GM21515 (cell line): Measurements from ENCODE around the gene GDF15.

ENCODE experiments used
- ATAC-seq: cut with Tn5 transposase; IDR thresholded peaks from one replicate; pipeline ENCODE4 v1.9.1; 2021; ENCODE audit not compliant: unreplicated experiment

Gene GDF15

GRCh38 chr19:18418483-18419194 lies 32.7 kb downstream of the GDF15 start:
- ATAC-seq, result no peak

DNA sequence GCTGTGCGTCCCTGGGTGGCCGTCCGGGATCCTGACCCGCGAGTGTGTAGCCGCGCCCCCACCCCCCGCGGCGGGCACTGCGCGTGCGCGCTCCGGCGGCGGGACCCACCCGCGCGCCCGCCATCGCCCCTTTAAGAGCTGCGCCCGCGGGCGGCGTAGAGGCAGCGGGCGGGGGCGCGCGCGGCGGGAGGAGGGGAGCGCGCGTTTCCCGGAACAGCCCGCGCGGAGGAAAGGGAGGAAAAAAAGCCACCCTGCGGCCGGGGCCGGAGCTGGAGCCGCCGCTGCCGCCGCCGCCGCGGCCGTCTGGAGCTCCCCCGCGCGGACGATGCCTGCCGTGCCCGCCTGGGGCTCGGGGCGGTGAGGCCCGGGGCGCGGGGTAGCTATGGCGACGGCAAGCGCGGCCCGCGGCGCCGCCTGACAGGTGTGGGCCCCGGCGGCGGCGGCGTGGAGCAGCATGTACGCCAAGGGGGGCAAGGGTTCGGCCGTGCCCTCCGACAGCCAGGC lies 33.3 kb downstream of the GDF15 start, which contains the start of gene SSBP4:
Gene SSBP4 (plus strand): TSS at position 204 of the 504 bp plus-strand sequence. CDS start 251 bp downstream, at position 455.
- no peak for ATAC-seq

GRCh38 chr19:18419699-18420460 lies 33.9 kb downstream of the GDF15 start:
- ATAC-seq, result no peak

GRCh38 chr19:18420930-18421329 lies 35.0 kb downstream of the GDF15 start:
- ATAC-seq, result no peak

GRCh38 chr19:18421371-18421959 lies 35.5 kb downstream of the GDF15 start:
- ATAC-seq, result no peak

DNA sequence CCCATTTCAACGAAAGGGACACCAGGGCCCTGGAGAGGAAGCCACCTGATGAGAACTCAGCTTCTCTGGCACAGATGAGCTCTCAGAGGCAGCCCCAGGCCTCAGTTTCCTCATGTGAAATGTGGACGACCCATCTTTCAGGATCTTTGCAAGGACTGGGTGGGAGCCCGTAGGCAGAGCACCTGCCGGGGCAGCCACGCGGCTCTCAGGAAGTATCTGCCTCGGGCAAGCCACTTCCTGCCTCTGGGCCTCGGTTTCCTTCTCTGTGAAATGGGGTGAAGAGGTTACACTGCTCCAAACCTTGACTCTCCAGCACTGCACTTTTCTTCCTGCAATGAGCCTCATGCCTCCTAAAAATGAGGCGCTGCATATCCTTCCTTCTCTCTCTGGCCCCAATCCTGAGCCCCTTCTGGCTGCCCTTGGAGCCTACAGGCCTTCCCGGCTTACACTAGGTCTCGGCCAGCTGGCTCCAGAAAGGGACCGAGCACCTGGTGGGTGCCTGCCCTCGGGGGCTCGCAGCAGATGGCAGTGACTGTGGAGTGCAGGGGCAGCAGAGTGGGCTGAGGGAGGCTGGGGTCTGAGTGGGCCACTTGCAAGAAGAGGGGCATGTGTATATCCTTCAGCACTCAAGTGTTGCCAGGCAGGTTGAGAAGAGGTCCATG lies 36.7 kb downstream of the GDF15 start:
- no peak for ATAC-seq

- ATAC-seq, result no peak
Measured at GRCh38 chr19:18423258-18424020, 37.5 kb downstream of the GDF15 start.

DNA sequence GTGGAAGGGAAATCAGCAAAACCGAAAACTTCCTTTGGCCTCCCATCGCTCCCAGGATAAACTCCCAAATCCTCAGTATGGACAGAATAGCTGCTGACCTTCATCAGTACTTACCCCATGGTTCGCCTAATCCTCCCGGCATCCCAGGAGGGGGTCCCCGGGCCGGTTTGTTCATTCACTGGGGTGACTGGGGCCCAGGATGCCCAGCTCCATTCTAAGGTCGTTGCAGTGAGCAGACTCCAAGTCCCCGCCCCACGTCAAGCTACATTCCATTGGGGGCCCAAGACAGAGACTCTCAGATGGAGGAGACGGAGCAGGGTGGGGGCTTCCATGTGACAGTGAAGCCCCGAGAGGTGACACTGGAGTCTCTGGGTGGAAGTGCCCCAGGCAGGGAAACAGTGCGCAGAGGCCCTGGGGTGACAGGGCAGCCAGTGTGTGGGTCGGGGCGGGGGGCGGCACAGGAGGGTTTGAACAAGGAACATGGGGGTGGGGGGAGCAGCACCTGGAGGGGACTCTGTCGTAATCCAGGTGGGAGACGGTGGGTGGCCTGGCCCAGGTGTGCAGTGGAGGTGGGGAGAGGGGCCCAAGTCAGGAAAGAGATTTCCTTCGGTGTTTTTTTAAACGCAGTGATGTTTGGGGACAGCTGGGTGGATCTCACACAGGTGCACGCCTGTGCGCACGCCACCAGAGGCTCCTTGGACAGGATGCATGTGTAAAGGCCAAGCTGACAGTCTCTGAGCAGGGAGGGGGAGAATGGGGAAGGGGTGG lies 38.3 kb downstream of the GDF15 start:
- no peak for ATAC-seq

DNA sequence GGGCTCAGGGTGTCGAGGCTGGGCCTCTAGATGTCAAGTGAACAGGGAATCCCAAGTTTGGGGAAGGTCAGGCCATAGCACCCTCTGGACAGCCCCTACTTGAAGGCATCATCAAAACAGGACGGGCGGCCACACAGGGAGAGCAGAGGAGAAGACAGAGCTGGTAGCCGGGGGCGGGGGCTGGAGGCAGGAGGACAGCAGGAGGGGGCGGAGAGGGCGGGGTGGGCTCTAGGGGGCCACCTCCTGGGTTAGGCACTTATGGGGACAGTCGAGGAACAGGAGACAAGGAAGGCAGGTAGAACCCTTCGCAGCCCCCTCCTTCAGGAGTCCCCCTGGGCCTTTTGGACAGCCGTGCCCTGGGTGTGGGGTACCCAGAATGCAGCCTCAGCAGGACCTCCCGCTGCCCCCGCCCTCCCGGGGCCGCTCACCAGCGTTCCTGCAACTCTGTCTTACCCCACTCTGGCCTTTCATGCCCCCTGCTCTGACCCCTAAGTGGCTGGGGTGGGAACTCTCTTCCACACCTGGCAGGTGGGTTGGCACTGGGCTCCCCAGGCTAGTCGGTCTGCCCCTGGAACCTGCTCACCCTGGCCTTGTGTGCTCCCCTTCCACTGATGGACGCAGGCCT lies 39.0 kb downstream of the GDF15 start:
- ATAC-seq, result no peak

DNA sequence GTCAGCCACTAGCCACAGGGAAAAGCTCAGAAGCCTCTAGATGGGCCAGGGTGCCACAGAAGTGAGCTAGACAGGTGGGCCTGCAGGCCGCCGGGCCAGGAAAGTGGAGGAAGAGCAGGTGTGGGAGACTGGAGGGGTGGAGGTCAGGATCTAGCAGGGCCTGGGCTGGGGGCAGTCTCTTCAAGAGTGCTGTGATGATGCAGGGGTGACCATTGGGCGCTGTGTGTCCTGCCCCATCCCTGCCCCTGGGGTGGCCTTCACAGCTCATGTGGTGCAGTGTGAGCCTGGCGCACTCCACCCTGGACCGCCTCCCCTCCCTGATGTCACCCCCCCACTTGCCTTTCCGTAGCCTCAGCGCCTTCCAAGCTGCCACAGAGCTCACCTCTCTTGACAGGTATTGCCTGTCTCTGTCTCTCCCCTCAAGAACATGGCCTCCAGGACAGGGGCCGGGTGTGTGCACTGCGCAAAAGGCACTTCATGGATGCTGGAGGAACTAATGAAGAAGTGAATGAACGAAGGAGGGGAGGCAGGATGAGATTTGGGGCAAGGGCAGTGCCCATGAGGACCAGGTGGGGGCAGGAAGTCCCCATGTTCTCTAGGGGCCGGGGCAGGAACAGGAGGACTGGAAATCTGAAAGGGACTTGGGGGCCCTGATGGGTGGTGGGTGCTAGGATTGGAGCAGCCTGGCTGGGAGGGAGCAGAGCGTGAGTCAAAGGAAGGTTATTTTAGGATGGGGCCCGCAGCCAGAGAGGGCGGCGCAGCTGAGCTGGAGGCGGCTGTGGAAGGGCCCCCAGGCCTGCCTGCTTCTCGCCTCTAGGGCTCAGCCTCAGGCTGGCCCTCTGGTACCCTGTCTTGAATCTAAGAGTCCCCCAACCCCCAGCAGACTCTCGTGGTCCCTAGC lies 39.8 kb downstream of the GDF15 start:
- no peak for ATAC-seq

DNA sequence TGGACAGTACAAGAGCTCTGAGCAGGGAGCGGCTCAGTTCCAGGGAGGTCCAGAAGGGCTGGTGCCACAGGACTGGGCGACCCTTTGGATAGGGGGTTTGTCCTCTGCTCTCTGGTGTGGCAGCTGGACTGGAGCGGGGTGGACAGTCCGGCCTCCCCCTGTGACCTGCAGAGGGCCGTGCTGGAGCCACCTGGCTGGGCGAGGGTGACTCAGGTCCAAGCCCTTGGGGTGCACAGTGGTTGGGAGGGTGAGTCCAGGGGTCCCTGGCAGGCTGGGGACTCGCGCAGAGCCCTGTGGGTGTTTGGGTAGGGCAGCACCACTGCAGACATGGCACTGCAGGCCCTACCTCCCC lies 40.4 kb downstream of the GDF15 start:
- no peak for ATAC-seq

DNA sequence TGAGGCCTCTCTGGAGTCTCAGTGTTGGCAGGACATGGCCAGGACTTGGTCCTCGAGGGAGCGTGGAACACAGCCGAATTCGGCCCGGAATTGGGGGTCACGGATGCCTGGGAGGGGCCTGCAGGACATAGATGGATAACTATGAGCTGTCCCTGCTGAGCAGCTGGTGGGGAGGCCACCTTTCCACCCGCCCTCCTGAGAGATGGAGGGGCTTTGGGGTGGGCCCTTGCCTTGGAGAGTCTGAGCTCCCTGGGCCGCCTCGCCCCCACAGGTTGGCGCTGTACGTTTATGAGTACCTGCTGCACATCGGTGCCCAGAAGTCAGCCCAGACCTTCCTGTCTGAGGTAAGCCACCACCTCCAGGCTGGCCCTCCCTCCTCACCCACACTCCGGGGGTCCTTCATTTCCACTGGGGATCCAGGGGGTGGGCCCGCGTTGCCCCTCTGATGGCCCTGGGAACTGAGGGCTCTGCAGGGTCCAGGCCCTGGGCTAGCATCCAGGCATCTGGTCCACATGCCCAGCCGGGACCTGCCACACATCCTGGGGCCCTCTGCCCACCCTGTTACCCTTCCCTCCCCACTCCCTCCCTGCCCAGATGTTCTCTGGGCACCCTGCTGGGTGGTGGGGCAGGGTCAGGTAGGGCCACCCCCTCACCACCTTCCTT lies 41.3 kb downstream of the GDF15 start:
- no peak for ATAC-seq

DNA sequence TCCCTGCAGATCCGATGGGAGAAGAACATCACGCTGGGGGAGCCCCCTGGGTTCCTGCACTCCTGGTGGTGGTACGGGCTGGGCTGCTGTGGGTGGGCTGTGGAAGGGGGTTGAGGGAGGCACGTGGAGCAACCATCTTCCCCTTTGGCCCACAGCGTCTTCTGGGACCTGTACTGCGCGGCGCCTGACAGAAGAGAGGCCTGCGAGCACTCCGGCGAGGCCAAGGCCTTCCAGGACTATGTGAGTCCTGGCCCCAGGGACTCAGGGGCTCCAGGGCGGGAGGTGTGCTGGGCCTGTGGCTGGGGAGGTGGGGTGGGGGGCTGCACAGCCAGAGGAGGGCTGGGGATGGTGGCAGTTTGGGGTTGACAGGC lies 41.8 kb downstream of the GDF15 start:
- ATAC-seq, result no peak

GRCh38 chr19:18428173-18428786 lies 42.3 kb downstream of the GDF15 start:
- ATAC-seq, result no peak

DNA sequence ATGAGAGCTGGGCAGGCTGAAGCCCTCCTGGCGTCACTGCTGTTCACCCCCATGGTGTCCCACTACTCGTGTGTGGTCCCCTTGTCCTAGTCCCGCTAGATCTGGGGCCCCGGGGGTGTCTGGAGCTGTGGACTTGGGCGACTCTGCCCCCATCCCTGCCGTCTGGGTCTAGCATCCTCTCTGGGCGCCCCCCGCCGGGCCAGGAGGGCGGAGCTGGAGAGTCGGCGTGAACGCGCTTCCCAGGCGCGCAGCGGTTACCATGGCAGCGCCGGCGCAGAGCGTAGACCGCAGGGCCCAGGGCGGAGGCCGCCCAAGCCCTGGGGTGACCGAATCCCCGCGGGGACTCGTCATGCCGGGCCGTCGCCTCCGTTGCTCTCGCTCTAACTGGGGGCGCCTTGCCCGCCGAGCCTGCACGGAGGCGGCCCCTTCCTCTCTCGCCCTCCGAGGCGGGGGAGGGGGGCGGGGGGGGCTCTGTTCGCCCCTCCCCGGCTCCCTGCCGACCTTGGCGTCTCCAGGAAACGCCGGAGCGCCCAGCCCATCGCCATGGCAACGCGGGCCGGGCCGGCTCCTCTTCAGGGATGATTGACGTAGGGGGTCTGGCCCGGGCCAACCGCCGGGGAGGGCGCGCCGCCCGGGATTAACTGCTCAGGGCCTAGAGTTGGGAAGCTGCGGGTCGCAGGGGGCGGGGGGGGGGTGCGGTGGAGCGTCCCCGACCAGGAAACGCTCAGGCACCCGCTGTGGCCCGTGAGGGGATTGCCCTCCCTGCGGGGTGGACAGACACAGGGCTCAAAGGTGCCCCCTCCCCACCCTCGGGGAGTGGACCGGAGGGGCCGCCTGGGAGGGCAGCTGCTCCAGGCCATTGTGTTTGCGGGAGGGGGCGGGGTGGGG lies 43.1 kb downstream of the GDF15 start:
- peak; percentile 47 for ATAC-seq

- no peak for ATAC-seq
Measured at GRCh38 chr19:18429717-18430416, 43.9 kb downstream of the GDF15 start.
